Ishikawa (cell line): ENCODE results near the gene CD3G.

Experiments
- CREB1 ChIP-seq: IDR thresholded peaks from 2 replicates; pipeline ENCODE4 v1.6.1; 2012; ENCODE audit warnings: low read depth
- EGR1 ChIP-seq: IDR thresholded peaks from 2 replicates; pipeline ENCODE4 v1.6.1; 2012
- EP300 ChIP-seq: IDR thresholded peaks from 2 replicates; pipeline ENCODE4 v1.6.1; 2012; ENCODE audit warnings: borderline replicate concordance
- FOXM1 ChIP-seq: IDR thresholded peaks from 2 replicates; pipeline ENCODE4 v1.6.1; 2012; ENCODE audit warnings: low read depth, borderline replicate concordance
- NFIC ChIP-seq: IDR thresholded peaks from 2 replicates; pipeline ENCODE4 v1.6.1; 2012
- REST ChIP-seq: IDR thresholded peaks from 2 replicates; pipeline ENCODE4 v1.6.1; 2012; ENCODE audit warnings: low read depth, mild to moderate bottlenecking
- TCF12 ChIP-seq: IDR thresholded peaks from 2 replicates; pipeline ENCODE4 v1.6.1; 2012; ENCODE audit warnings: low read depth
- TEAD4 ChIP-seq: IDR thresholded peaks from 2 replicates; pipeline ENCODE4 v1.6.1; 2012
- YY1 ChIP-seq: IDR thresholded peaks from 2 replicates; pipeline ENCODE4 v1.6.1; 2012; ENCODE audit warnings: low read depth
- ZBTB7A ChIP-seq: IDR thresholded peaks from 2 replicates; pipeline ENCODE4 v1.6.1; 2012; ENCODE audit warnings: low read depth
- TF ChIP-seq, protein P1 (sequence below): IDR thresholded peaks from 2 replicates; pipeline ENCODE4 v1.6.1; 2012
- TF ChIP-seq, protein P2 (sequence below): IDR thresholded peaks from 2 replicates; pipeline ENCODE4 v1.6.1; 2012

GRCh38 chr11:118366287-118366686 lies 22.1 kb downstream of the CD3G start:
- TF ChIP-seq, protein P1, sequence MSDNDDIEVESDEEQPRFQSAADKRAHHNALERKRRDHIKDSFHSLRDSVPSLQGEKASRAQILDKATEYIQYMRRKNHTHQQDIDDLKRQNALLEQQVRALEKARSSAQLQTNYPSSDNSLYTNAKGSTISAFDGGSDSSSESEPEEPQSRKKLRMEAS = no peak
- TF ChIP-seq TCF12 = no peak
- TF ChIP-seq ZBTB7A = no peak
- TF ChIP-seq CREB1 = no peak
- no peak for TF ChIP-seq TEAD4
- no peak for TF ChIP-seq EP300
- TF ChIP-seq, protein P2, sequence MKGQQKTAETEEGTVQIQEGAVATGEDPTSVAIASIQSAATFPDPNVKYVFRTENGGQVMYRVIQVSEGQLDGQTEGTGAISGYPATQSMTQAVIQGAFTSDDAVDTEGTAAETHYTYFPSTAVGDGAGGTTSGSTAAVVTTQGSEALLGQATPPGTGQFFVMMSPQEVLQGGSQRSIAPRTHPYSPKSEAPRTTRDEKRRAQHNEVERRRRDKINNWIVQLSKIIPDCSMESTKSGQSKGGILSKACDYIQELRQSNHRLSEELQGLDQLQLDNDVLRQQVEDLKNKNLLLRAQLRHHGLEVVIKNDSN = no peak
- TF ChIP-seq YY1 = no peak
- TF ChIP-seq EGR1 = no peak
- TF ChIP-seq NFIC = no peak
- no peak for TF ChIP-seq FOXM1
- TF ChIP-seq REST = no peak
